ENCODE measurements around the gene DYNC1LI2. TPM values are rescaled to one million over a fixed set of nuclear protein-coding genes. Genes with fewer than 3 reads are reported as not detected.
A peak's percentile ranks its signal among the peaks of the same experiment; 100 is the strongest.

The DYNC1LI2 gene
- total and polyA plus RNA-seq, 9 of the 15 experiments (the other 6 are each of a cell fraction or from before 2014, with no cell fraction given) = 5.1 to 48.9 (median 38.2) TPM

DNA sequence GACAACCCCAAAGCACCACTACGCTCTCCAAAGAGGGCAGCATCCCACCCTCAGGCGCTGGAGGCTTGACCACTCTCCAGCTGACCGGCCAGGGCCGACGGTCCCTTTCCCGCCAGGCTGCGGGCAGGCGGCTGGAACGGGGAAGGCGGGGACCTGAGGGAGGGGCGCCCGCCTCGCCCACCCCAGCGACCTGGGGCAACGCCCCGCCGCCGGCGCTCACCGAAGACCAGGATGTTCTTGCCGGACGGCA is 431 bp downstream of the DYNC1LI2 start:
- DNase-seq (ENCODE audit: extremely low read depth in 1 of 4, low spot score in 3 of 4) (peak; percentile 42 to 76 (median 67)), ATAC-seq (peak; percentile 81), FAIRE-seq (no peak)
- Histone ChIP-seq H3K27ac (ENCODE audit: extremely low read depth, low read depth, low read length) (peak overlapping the region; percentile 94), H3K9me3 (replicated peaks; ENCODE audit: control insufficient read depth, insufficient read depth, low read depth, low read length) (no peaks in the 10 kb centered on the region), H3K4me2 (ENCODE audit: insufficient read depth, low read length) (peak overlapping the region; percentile 99), H3K79me2 (ENCODE audit: control insufficient read depth, insufficient read depth, low read length) (peaks cover 44% of the 10 kb centered on the region), H4K20me1 (replicated peaks; ENCODE audit: control insufficient read depth, insufficient read depth, low read length) (peaks cover 10% of the 10 kb centered on the region), H3K4me1 (replicated peaks in 1 of 2; ENCODE audit: control insufficient read depth in 2 of 2, insufficient read depth in 2 of 2, low read length in 2 of 2) (peaks cover 9 to 15% of the 10 kb centered on the region in 2 experiments; a peak in 4 of 5 replicates), H3K4me3 (peak overlapping the region; percentile 97), H3K27me3 (ENCODE audit: control insufficient read depth in 2 of 2, insufficient read depth in 2 of 2, low read length in 2 of 2) (no peaks in the 10 kb centered on the region), H3K9ac (ENCODE audit: insufficient read depth in 1 of 2, low read depth in 2 of 2, low read length in 2 of 2) (peak overlapping the region; percentile 96 to 99), H3K36me3 (ENCODE audit: control insufficient read depth, insufficient read depth, low read length) (peaks cover 42% of the 10 kb centered on the region), H3K9me1 (ENCODE audit: control insufficient read depth, insufficient read depth, low read length) (no peaks in the 10 kb centered on the region), H2AFZ (ENCODE audit: low read depth, low read length) (peak overlapping the region; percentile 91)
- POLR2A ChIA-PET = interaction anchor here (0.6 to 2.8 kb wide), 7 partner anchors 10 to 130 kb away, joined by 3 to 22 read pairs (median 5); no protein-coding TSS in a partner anchor
- intact Hi-C loops (cut with micrococcal nuclease) (no loop called here), in situ Hi-C loops (cut with MboI) (no loop called here)
- no TSS peak for BruUV-seq (replicated peaks)
- 0% methylated on average over 7 of the region's 22 CpGs for WGBS (ENCODE audit: insufficient coverage, low coverage, missing lambda C conversion rate)
- CTCF ChIA-PET (ENCODE audit: low intra/inter-chr PET ratio) = no interaction called here
- TF ChIP-seq POLR2AphosphoS5 (IDR thresholded peaks at IDR 0.05; ENCODE audit: control insufficient read depth, insufficient read depth, low read depth, low read length) (no peak), EHMT2 (IDR thresholded peaks at IDR 0.05) (no peak), SRF (CRISPR knock-in tag; IDR thresholded peaks at IDR 0.05) (no peak), L3MBTL2 (IDR thresholded peaks at IDR 0.05) (peak; percentile 30; the same call in 1 of the 2 replicates), DPF2 (IDR thresholded peaks at IDR 0.05) (peak; percentile 40; the same call in 1 of the 2 replicates), SUPT5H (IDR thresholded peaks at IDR 0.05) (no peak), ZNF23 (CRISPR knock-in tag; IDR thresholded peaks at IDR 0.05) (no peak), HDAC1 (IDR thresholded peaks at IDR 0.05) (peak in 1 of 2 experiments; percentile 68; a peak in 1 of 4 replicates), GATAD2B (IDR thresholded peaks at IDR 0.05; ENCODE audit: borderline replicate concordance) (no peak), TRIM24 (IDR thresholded peaks at IDR 0.05) (no peak), ZZZ3 (IDR thresholded peaks at IDR 0.05) (no peak), ZNF140 (CRISPR knock-in tag; IDR thresholded peaks at IDR 0.05) (no peak), ARID1B (IDR thresholded peaks at IDR 0.05) (no peak), FOXP1 (CRISPR knock-in tag; IDR thresholded peaks at IDR 0.05) (0 out of 2 replicates have a peak, but pooled peaks have one; percentile 1), RFX7 (CRISPR knock-in tag; IDR thresholded peaks at IDR 0.05) (no peak), SIN3A (IDR thresholded peaks at IDR 0.05; ENCODE audit: borderline replicate concordance in 2 of 2, control insufficient read depth in 1 of 2, low read depth in 2 of 2, low read length in 2 of 2) (0 out of 4 replicates have a peak, but pooled peaks of 1 of the 2 experiments have one; percentile 47)
- TF ChIP-seq, protein P1, sequence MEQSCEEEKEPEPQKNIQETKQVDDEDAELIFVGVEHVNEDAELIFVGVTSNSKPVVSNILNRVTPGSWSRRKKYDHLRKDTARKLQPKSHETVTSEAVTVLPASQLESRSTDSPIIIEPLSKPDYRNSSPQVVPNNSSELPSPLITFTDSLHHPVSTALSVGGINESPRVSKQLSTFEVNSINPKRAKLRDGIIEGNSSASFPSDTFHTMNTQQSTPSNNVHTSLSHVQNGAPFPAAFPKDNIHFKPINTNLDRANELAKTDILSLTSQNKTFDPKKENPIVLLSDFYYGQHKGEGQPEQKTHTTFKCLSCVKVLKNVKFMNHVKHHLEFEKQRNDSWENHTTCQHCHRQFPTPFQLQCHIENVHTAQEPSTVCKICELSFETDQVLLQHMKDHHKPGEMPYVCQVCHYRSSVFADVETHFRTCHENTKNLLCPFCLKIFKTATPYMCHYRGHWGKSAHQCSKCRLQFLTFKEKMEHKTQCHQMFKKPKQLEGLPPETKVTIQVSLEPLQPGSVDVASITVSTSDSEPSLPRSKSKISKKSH (CRISPR knock-in tag; IDR thresholded peaks at IDR 0.05) = no peak
- TF ChIP-seq, protein P2, sequence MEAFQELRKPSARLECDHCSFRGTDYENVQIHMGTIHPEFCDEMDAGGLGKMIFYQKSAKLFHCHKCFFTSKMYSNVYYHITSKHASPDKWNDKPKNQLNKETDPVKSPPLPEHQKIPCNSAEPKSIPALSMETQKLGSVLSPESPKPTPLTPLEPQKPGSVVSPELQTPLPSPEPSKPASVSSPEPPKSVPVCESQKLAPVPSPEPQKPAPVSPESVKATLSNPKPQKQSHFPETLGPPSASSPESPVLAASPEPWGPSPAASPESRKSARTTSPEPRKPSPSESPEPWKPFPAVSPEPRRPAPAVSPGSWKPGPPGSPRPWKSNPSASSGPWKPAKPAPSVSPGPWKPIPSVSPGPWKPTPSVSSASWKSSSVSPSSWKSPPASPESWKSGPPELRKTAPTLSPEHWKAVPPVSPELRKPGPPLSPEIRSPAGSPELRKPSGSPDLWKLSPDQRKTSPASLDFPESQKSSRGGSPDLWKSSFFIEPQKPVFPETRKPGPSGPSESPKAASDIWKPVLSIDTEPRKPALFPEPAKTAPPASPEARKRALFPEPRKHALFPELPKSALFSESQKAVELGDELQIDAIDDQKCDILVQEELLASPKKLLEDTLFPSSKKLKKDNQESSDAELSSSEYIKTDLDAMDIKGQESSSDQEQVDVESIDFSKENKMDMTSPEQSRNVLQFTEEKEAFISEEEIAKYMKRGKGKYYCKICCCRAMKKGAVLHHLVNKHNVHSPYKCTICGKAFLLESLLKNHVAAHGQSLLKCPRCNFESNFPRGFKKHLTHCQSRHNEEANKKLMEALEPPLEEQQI (IDR thresholded peaks at IDR 0.05) = no peak
- TF ChIP-seq, protein P3, sequence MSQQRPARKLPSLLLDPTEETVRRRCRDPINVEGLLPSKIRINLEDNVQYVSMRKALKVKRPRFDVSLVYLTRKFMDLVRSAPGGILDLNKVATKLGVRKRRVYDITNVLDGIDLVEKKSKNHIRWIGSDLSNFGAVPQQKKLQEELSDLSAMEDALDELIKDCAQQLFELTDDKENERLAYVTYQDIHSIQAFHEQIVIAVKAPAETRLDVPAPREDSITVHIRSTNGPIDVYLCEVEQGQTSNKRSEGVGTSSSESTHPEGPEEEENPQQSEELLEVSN (IDR thresholded peaks at IDR 0.05; ENCODE audit: borderline replicate concordance in 1 of 2, extremely low read depth in 1 of 2, insufficient read depth in 1 of 2, insufficient read length in 1 of 2, low read depth in 1 of 2, low read length in 1 of 2, poor library complexity in 1 of 2, severe bottlenecking in 1 of 2) = peak; percentile 29 to 87

Data from K562 (cell line).